Calu3 (cell line): Measurements from ENCODE around the gene UPF3A. TPM values are rescaled to one million over a fixed set of nuclear protein-coding genes. Genes with fewer than 3 reads are reported as not detected.

Experiments
- BruUV-seq: library from RNA; stranded (reverse); fragments of 400-500 nt; replicated peaks from 2 replicates; lab custom pipeline; 2021; lab: Mats Ljungman, UMichigan
- CTCF ChIA-PET: fragments of 300-600 bp; sonication (Branson Sonifier 250); formaldehyde crosslinking; loops from one replicate; lab custom pipeline; 2022; ENCODE audit warnings: antibody characterized with exemption; lab: Charles Lee
- DNase-seq: peaks from one replicate; pipeline ENCODE4 v3.0.0; 2022
- H3K27ac Mint-ChIP-seq: one replicate; pipeline ENCODE4 v1.8.0; 2022; ENCODE audit warnings: mixed read lengths; ENCODE audit not compliant: unreplicated experiment
- H3K27me3 Mint-ChIP-seq: one replicate; pipeline ENCODE4 v1.8.0; 2022; ENCODE audit warnings: mixed read lengths; ENCODE audit not compliant: unreplicated experiment
- H3K36me3 Mint-ChIP-seq: one replicate; pipeline ENCODE4 v1.8.0; 2022; ENCODE audit warnings: mild to moderate bottlenecking, moderate library complexity, mixed read lengths; ENCODE audit not compliant: insufficient read depth, unreplicated experiment
- H3K4me1 Mint-ChIP-seq: one replicate; pipeline ENCODE4 v1.8.0; 2022; ENCODE audit warnings: mild to moderate bottlenecking, low read depth, mixed read lengths; ENCODE audit not compliant: unreplicated experiment
- H3K4me3 Mint-ChIP-seq: one replicate; pipeline ENCODE4 v1.8.0; 2022; ENCODE audit warnings: mild to moderate bottlenecking, low read depth, moderate library complexity, mixed read lengths; ENCODE audit not compliant: unreplicated experiment
- H3K9me3 Mint-ChIP-seq: one replicate; pipeline ENCODE4 v1.8.0; 2022; ENCODE audit warnings: low read depth, mixed read lengths; ENCODE audit not compliant: unreplicated experiment
- CTCF ChIP-seq: fragments of 200-600 bp; IDR thresholded peaks from one replicate; pipeline ENCODE4 v1.8.0; 2022; ENCODE audit warnings: antibody characterized with exemption; ENCODE audit not compliant: unreplicated experiment
- intact Hi-C: fragments of 100-400 bp; cut with micrococcal nuclease; formaldehyde crosslinking; loops from one replicate; pipeline ENCODE4 v1.10.0; 2022; ENCODE audit not compliant: unreplicated experiment
- total RNA-seq: library from RNA; stranded (reverse); gene quantifications from 2 replicates; pipeline ENCODE4 v1.2.3, GENCODE V29; 2022

Gene UPF3A
- total RNA-seq, 1 experiment from 2014 or later: 12.1 TPM

- CTCF ChIA-PET: no interaction called here
- Mint-ChIP-seq H3K9me3 (no peaks in the 10 kb centered on the region), H3K4me3 (no peak overlapping the region), H3K27me3 (no peaks in the 10 kb centered on the region), H3K4me1 (no peaks in the 10 kb centered on the region), H3K27ac (no peak overlapping the region), H3K36me3 (no peaks in the 10 kb centered on the region)
- BruUV-seq: no TSS peak
- DNase-seq: no peak
- intact Hi-C loops: no loop called here
- no peak for TF ChIP-seq CTCF
These were observed 15.2 kb upstream of the UPF3A start for GRCh38 chr13:114266241-114266640.

GRCh38 chr13:114268344-114269280 is 12.8 kb upstream of the UPF3A start:
- Mint-ChIP-seq H3K27me3 (no peaks in the 10 kb centered on the region), H3K27ac (no peak overlapping the region), H3K4me3 (no peak overlapping the region), H3K36me3 (no peaks in the 10 kb centered on the region), H3K9me3 (no peaks in the 10 kb centered on the region), H3K4me1 (no peaks in the 10 kb centered on the region)
- BruUV-seq: no TSS peak
- DNase-seq: no peak
- CTCF ChIA-PET: no interaction called here
- intact Hi-C loops: no loop called here
- TF ChIP-seq CTCF: no peak

- Mint-ChIP-seq H3K36me3 (no peaks in the 10 kb centered on the region), H3K4me3 (no peak overlapping the region), H3K4me1 (no peaks in the 10 kb centered on the region), H3K9me3 (no peaks in the 10 kb centered on the region), H3K27ac (no peak overlapping the region), H3K27me3 (no peaks in the 10 kb centered on the region)
- BruUV-seq: no TSS peak
- TF ChIP-seq CTCF: no peak
- CTCF ChIA-PET: no interaction called here
- no peak for DNase-seq
- intact Hi-C loops: no loop called here
These were observed 12.1 kb upstream of the UPF3A start for GRCh38 chr13:114269281-114269770.

GRCh38 chr13:114272977-114273376 is 8.4 kb upstream of the UPF3A start:
- no peaks in the 10 kb centered on the region for H3K4me1 Mint-ChIP-seq
- no peaks in the 10 kb centered on the region for H3K36me3 Mint-ChIP-seq
- no TSS peak for BruUV-seq
- H3K4me3 Mint-ChIP-seq: no peak overlapping the region
- no peaks in the 10 kb centered on the region for H3K27me3 Mint-ChIP-seq
- CTCF ChIA-PET: interaction anchor here (0.7 kb wide), 1 partner anchor 8 kb away, joined by 4 read pairs; no protein-coding TSS in a partner anchor
- no peak overlapping the region for H3K27ac Mint-ChIP-seq
- no peaks in the 10 kb centered on the region for H3K9me3 Mint-ChIP-seq
- intact Hi-C loops: no loop called here
- no peak for TF ChIP-seq CTCF
- DNase-seq: no peak
